DOHH2 (cell line): ENCODE results near the gene TRIM66.

Experiments used
- H3F3A ChIP-seq: fragments of 200-600 bp; sonication (generic), shearing (Covaris generic); 2 replicates; pipeline ENCODE4 v1.6.0; 2016; ENCODE audit warnings: antibody characterized with exemption, mild to moderate bottlenecking; ENCODE audit not compliant: control insufficient read depth, insufficient read depth
- H3K27ac ChIP-seq: fragments of 200-600 bp; sonication (generic); 2 replicates; pipeline ENCODE4 v1.5.1; 2014; ENCODE audit warnings: low read depth, mild to moderate bottlenecking, low read length, moderate library complexity
- H3K27me3 ChIP-seq: fragments of 200-600 bp; sonication (generic); 2 replicates; pipeline ENCODE4 v1.6.1; 2014; ENCODE audit warnings: mild to moderate bottlenecking, low read length, mixed read lengths; ENCODE audit not compliant: control insufficient read depth
- H3K36me3 ChIP-seq: fragments of 200-600 bp; sonication (generic); 2 replicates; pipeline ENCODE4 v1.6.1; 2014; ENCODE audit warnings: mild to moderate bottlenecking, low read length, moderate library complexity, mixed read lengths; ENCODE audit not compliant: control insufficient read depth
- H3K4me1 ChIP-seq: fragments of 200-600 bp; sonication (generic); 2 replicates; pipeline ENCODE4 v1.6.1; 2014; ENCODE audit warnings: mild to moderate bottlenecking, low read length, mixed read lengths; ENCODE audit not compliant: control insufficient read depth
- H3K4me2 ChIP-seq: fragments of 200-600 bp; sonication (generic); 2 replicates; pipeline ENCODE4 v1.6.0; 2014; ENCODE audit warnings: mild to moderate bottlenecking, low read length, moderate library complexity
- H3K4me3 ChIP-seq: fragments of 200-600 bp; sonication (generic); 2 replicates; pipeline ENCODE4 v1.5.1; 2014; ENCODE audit warnings: mild to moderate bottlenecking, low read length, mixed read lengths
- H3K79me2 ChIP-seq: fragments of 200-600 bp; sonication (generic); 2 replicates; pipeline ENCODE4 v1.6.1; 2014; ENCODE audit warnings: mild to moderate bottlenecking, low read length, mixed read lengths; ENCODE audit not compliant: control insufficient read depth
- H3K9me2 ChIP-seq: fragments of 200-600 bp; sonication (generic); replicated peaks from 2 replicates; pipeline ENCODE4 v1.6.1; 2014; ENCODE audit warnings: mild to moderate bottlenecking, low read length, mixed read lengths; ENCODE audit not compliant: control insufficient read depth
- H3K9me3 ChIP-seq: fragments of 200-600 bp; sonication (generic); 2 replicates; pipeline ENCODE4 v1.6.1; 2014; ENCODE audit warnings: antibody characterized with exemption, low read length, mixed read lengths; ENCODE audit not compliant: control insufficient read depth, insufficient read depth
- H4K20me1 ChIP-seq: fragments of 200-600 bp; sonication (generic); 2 replicates; pipeline ENCODE4 v1.6.0; 2014; ENCODE audit warnings: low read depth, mild to moderate bottlenecking, antibody characterized with exemption, low read length, moderate library complexity; ENCODE audit not compliant: control insufficient read depth, insufficient read depth
- EZH2phosphoT487 ChIP-seq: fragments of 200-600 bp; sonication (generic); IDR thresholded peaks from 2 replicates; pipeline ENCODE4 v1.6.1; 2017; ENCODE audit warnings: borderline replicate concordance, mild to moderate bottlenecking, antibody characterized with exemption, low read length, moderate library complexity, mixed read lengths
- TF ChIP-seq, protein P1 (sequence below): fragments of 200-600 bp; sonication (generic); IDR thresholded peaks from one replicate; pipeline ENCODE4 v1.5.1; 2014; ENCODE audit warnings: antibody characterized with exemption, mild to moderate bottlenecking, low read depth, low read length; ENCODE audit not compliant: poor library complexity, severe bottlenecking

The TRIM66 gene

GRCh38 chr11:8706673-8707432 is 24.4 kb upstream of the TRIM66 start:
- H3K27me3 ChIP-seq = no peaks in the 10 kb centered on the region
- H3F3A ChIP-seq = no peaks in the 10 kb centered on the region

GRCh38 chr11:8705146-8705545 is 22.7 kb upstream of the TRIM66 start:
- no peak overlapping the region for H3K27ac ChIP-seq
- H3K4me3 ChIP-seq = no peak overlapping the region
- H3K9me2 ChIP-seq = no peaks in the 10 kb centered on the region
- no peaks in the 10 kb centered on the region for H3K9me3 ChIP-seq
- no peaks in the 10 kb centered on the region for H3K4me1 ChIP-seq
- H3K79me2 ChIP-seq = no peaks in the 10 kb centered on the region
- no peaks in the 10 kb centered on the region for H4K20me1 ChIP-seq
- H3K27me3 ChIP-seq = no peaks in the 10 kb centered on the region
- no peaks in the 10 kb centered on the region for H3K36me3 ChIP-seq
- no peak overlapping the region for H3K4me2 ChIP-seq
- no peaks in the 10 kb centered on the region for H3F3A ChIP-seq
- no peak for TF ChIP-seq EZH2phosphoT487
- TF ChIP-seq, protein P1, sequence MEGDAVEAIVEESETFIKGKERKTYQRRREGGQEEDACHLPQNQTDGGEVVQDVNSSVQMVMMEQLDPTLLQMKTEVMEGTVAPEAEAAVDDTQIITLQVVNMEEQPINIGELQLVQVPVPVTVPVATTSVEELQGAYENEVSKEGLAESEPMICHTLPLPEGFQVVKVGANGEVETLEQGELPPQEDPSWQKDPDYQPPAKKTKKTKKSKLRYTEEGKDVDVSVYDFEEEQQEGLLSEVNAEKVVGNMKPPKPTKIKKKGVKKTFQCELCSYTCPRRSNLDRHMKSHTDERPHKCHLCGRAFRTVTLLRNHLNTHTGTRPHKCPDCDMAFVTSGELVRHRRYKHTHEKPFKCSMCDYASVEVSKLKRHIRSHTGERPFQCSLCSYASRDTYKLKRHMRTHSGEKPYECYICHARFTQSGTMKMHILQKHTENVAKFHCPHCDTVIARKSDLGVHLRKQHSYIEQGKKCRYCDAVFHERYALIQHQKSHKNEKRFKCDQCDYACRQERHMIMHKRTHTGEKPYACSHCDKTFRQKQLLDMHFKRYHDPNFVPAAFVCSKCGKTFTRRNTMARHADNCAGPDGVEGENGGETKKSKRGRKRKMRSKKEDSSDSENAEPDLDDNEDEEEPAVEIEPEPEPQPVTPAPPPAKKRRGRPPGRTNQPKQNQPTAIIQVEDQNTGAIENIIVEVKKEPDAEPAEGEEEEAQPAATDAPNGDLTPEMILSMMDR = no peak

More at GRCh38 chr11:8706673-8707432, 24.4 kb upstream of the TRIM66 start:
- Histone ChIP-seq H3K9me3 (no peaks in the 10 kb centered on the region), H4K20me1 (no peaks in the 10 kb centered on the region), H3K27ac (no peak overlapping the region), H3K79me2 (no peaks in the 10 kb centered on the region), H3K9me2 (no peaks in the 10 kb centered on the region), H3K4me2 (no peak overlapping the region), H3K36me3 (no peaks in the 10 kb centered on the region), H3K4me1 (no peaks in the 10 kb centered on the region), H3K4me3 (no peak overlapping the region)
- no peak for TF ChIP-seq EZH2phosphoT487
- TF ChIP-seq, protein P1 = no peak

DNA sequence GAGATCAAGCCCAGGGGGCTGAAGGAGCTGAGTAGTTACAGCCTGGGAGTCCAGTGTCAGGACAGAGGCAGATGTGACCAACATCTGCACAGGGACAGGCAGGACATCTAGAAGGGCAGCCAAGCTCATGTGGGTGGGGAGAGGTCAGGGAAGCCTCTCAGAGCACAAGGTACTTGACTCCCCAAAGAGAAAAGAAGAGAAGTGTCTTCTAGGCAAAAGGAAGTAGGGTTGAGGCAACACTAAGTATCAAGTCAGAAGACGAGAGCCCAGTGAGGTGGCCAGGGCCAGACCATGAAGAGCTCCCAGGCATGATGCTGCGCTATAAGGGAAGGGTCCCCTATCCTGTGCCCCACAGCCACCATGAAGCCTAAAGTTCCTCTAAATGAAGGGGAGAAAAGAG is 21.7 kb upstream of the TRIM66 start:
- no peak overlapping the region for H3K4me2 ChIP-seq
- H3K36me3 ChIP-seq = no peaks in the 10 kb centered on the region
- H3K27ac ChIP-seq = no peak overlapping the region
- no peak for TF ChIP-seq EZH2phosphoT487
- TF ChIP-seq, protein P1 = no peak
- H4K20me1 ChIP-seq = no peaks in the 10 kb centered on the region
- H3K9me3 ChIP-seq = no peaks in the 10 kb centered on the region
- no peaks in the 10 kb centered on the region for H3K79me2 ChIP-seq
- H3K9me2 ChIP-seq = no peaks in the 10 kb centered on the region
- H3K4me3 ChIP-seq = no peak overlapping the region
- no peaks in the 10 kb centered on the region for H3F3A ChIP-seq
- H3K4me1 ChIP-seq = peaks cover 6% of the 10 kb centered on the region; the same call in 1 of the 2 replicates
- H3K27me3 ChIP-seq = no peaks in the 10 kb centered on the region
